CD4-positive, alpha-beta T cell treated with Interleukin-4 for 4 hours (primary cell): ENCODE data around the gene DMRT3.

Experiments used
- DNase-seq: peaks from one replicate; pipeline ENCODE4 v3.0.0-alpha.2; 2020

DMRT3 gene

GRCh38 chr9:1007312-1007711, 30.9 kb downstream of the DMRT3 start:
- no peak for DNase-seq

GRCh38 chr9:1008216-1008615, 31.8 kb downstream of the DMRT3 start:
- DNase-seq, result no peak

- DNase-seq, result peak; percentile 63
Measured at GRCh38 chr9:1009101-1009707, 32.7 kb downstream of the DMRT3 start.

- DNase-seq, result no peak
Measured at GRCh38 chr9:1013021-1013420, 36.6 kb downstream of the DMRT3 start.

GRCh38 chr9:1014225-1014624, 37.8 kb downstream of the DMRT3 start:
- DNase-seq, result no peak

GRCh38 chr9:1014640-1015039, 38.2 kb downstream of the DMRT3 start:
- no peak for DNase-seq

GRCh38 chr9:1018121-1018520, 41.7 kb downstream of the DMRT3 start:
- no peak for DNase-seq

GRCh38 chr9:1024112-1024511, 47.7 kb downstream of the DMRT3 start:
- DNase-seq, result no peak

- DNase-seq, result no peak
Measured at GRCh38 chr9:1025131-1025530, 48.7 kb downstream of the DMRT3 start.

GRCh38 chr9:1026219-1026618, 49.8 kb downstream of the DMRT3 start:
- DNase-seq, result no peak

- no peak for DNase-seq
Measured at GRCh38 chr9:1028501-1029190, 52.2 kb downstream of the DMRT3 start.

GRCh38 chr9:1031951-1032601, 55.6 kb downstream of the DMRT3 start:
- DNase-seq, result no peak

GRCh38 chr9:1034271-1034670, 57.8 kb downstream of the DMRT3 start:
- no peak for DNase-seq

- DNase-seq, result no peak
Measured at GRCh38 chr9:1039589-1039988, 63.1 kb downstream of the DMRT3 start.
